Right lobe of liver (tissue), 4 donors: ENCODE data around the gene CAMSAP2.

Source experiments
- POLR2A ChIP-seq: fragments of 450-650 bp; IDR thresholded peaks from one replicate; pipeline ENCODE4 v1.6.1; 2017; ENCODE audit warnings: antibody characterized with exemption, mild to moderate bottlenecking
- TF ChIP-seq, protein P1 (sequence below), 4 donors: fragments of 200-600 bp in 3 of 4; fragments of 450-650 bp in 1 of 4; IDR thresholded peaks; one replicate each; pipeline versions ENCODE4 v1.5.1 to v1.8.0; 2016 to 2022; ENCODE audit warnings: antibody characterized with exemption in 4 of 4, mild to moderate bottlenecking in 2 of 4
- donor health status: DM: no; HTN: no; CAD: no.
- donor health status: DM: no; HTN: no; CAD: no.
- donor health status: DM: no; HTN: yes; CAD: no.

DNA sequence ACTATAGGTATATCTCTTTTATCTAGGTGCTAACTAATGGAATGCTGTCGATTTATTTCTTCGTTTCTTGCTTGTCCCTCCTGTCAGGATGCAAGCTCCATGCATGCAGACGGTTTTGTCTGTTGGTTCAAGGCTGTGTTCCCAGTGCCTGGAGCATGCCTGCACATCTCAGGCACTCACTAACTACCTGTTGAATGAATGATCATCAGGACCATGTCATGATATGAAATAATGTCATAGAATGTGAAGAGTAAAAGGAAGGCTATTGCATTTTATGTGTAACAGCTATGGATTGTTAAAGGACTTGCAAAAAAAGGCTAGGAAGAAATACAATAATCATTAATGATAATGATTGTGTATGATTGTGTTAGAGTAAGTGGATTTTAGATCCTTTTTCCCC is 138.3 kb downstream of the CAMSAP2 start:
- TF ChIP-seq, protein P1, sequence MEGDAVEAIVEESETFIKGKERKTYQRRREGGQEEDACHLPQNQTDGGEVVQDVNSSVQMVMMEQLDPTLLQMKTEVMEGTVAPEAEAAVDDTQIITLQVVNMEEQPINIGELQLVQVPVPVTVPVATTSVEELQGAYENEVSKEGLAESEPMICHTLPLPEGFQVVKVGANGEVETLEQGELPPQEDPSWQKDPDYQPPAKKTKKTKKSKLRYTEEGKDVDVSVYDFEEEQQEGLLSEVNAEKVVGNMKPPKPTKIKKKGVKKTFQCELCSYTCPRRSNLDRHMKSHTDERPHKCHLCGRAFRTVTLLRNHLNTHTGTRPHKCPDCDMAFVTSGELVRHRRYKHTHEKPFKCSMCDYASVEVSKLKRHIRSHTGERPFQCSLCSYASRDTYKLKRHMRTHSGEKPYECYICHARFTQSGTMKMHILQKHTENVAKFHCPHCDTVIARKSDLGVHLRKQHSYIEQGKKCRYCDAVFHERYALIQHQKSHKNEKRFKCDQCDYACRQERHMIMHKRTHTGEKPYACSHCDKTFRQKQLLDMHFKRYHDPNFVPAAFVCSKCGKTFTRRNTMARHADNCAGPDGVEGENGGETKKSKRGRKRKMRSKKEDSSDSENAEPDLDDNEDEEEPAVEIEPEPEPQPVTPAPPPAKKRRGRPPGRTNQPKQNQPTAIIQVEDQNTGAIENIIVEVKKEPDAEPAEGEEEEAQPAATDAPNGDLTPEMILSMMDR (IDR thresholded peaks at IDR 0.05), result no peak
- no peak for TF ChIP-seq POLR2A
